Activated CD4-positive, alpha-beta memory T cell treated with anti-CD3 and anti-CD28 coated beads, Interleukin-2, amount 10 ng/mL, durations not matched to agents 7 days and 5 days (primary cell): ENCODE measurements around the gene MC4R. TPM values are rescaled to one million over a fixed set of nuclear protein-coding genes. Genes with fewer than 3 reads are reported as not detected.
"Not testable (repeated sequence)": the region's sequence is repeated elsewhere in the genome, so short reads cannot be mapped to it uniquely, and the experiment has no call there.

Experiments used
- CTCF ChIA-PET: fragments of 350-600 bp; sonication (Branson Sonifier 250); formaldehyde crosslinking; loops from one replicate; lab custom pipeline; 2021; ENCODE audit warnings: antibody characterized with exemption, inconsistent platforms; lab: Charles Lee
- POLR2A ChIA-PET: fragments of 350-600 bp; sonication (Branson Sonifier 250); formaldehyde crosslinking; loops from one replicate; lab custom pipeline; 2021; ENCODE audit warnings: antibody characterized with exemption; lab: Charles Lee
- DNase-seq: peaks from one replicate; pipeline ENCODE4 v3.0.0-alpha.2; 2020
- H3K27ac Mint-ChIP-seq: one replicate; pipeline ENCODE4 v1.8.0; 2021; ENCODE audit warnings: mild to moderate bottlenecking, mixed read lengths
- H3K27me3 Mint-ChIP-seq: one replicate; pipeline ENCODE4 v1.8.0; 2021; ENCODE audit warnings: mixed read lengths
- H3K36me3 Mint-ChIP-seq: one replicate; pipeline ENCODE4 v1.8.0; 2021; ENCODE audit warnings: low read depth, mixed read lengths
- H3K4me1 Mint-ChIP-seq: one replicate; pipeline ENCODE4 v1.8.0; 2021; ENCODE audit warnings: mixed read lengths
- H3K4me3 Mint-ChIP-seq: one replicate; pipeline ENCODE4 v1.8.0; 2021; ENCODE audit warnings: mild to moderate bottlenecking, mixed read lengths
- H3K9me3 Mint-ChIP-seq: one replicate; pipeline ENCODE4 v1.8.0; 2021; ENCODE audit warnings: mixed read lengths
- total RNA-seq, 2 experiments: library from RNA; stranded (reverse); gene quantifications; one replicate each; pipeline ENCODE4 v1.2.3, GENCODE V29; 2021

The MC4R gene
- not detected for total RNA-seq

GRCh38 chr18:60372596-60372995 lies at the start of gene MC4R:
Gene MC4R, minus strand, starts transcription at chr18:60372775. Its CDS starts 426 bp downstream, at chr18:60372349.
- ChIA-PET CTCF (no interaction called here), POLR2A (no interaction called here)
- Mint-ChIP-seq H3K27me3 (no peaks in the 10 kb centered on the region), H3K9me3 (no peaks in the 10 kb centered on the region), H3K4me1 (no peaks in the 10 kb centered on the region), H3K36me3 (no peaks in the 10 kb centered on the region), H3K4me3 (no peak within 1 kb of the TSS), H3K27ac (no peak within 1 kb of the TSS)
- DNase-seq: no peak

- H3K9me3 Mint-ChIP-seq, H3K36me3 Mint-ChIP-seq, H3K4me1 Mint-ChIP-seq, POLR2A ChIA-PET, H3K4me3 Mint-ChIP-seq, CTCF ChIA-PET, H3K27me3 Mint-ChIP-seq, H3K27ac Mint-ChIP-seq, DNase-seq: not testable (repeated sequence)
Observed at GRCh38 chr18:60422306-60422705, 49.7 kb upstream of the MC4R start.

- Mint-ChIP-seq H3K27ac (no peak overlapping the region), H3K4me1 (no peaks in the 10 kb centered on the region), H3K9me3 (no peaks in the 10 kb centered on the region), H3K27me3 (no peaks in the 10 kb centered on the region), H3K36me3 (no peaks in the 10 kb centered on the region), H3K4me3 (no peak overlapping the region)
- DNase-seq: no peak
- POLR2A ChIA-PET: interaction anchor here (0.6 kb wide), 1 partner anchor 105 kb away, joined by 3 read pairs; no protein-coding TSS in a partner anchor
- CTCF ChIA-PET: no interaction called here
Observed at GRCh38 chr18:60421356-60422118, 49.0 kb upstream of the MC4R start.

GRCh38 chr18:60417946-60418345 lies 45.4 kb upstream of the MC4R start:
- H3K9me3 Mint-ChIP-seq: no peaks in the 10 kb centered on the region
- H3K4me3 Mint-ChIP-seq: no peak overlapping the region
- no peaks in the 10 kb centered on the region for H3K27me3 Mint-ChIP-seq
- DNase-seq: no peak
- no peak overlapping the region for H3K27ac Mint-ChIP-seq
- ChIA-PET POLR2A (no interaction called here), CTCF (no interaction called here)
- no peaks in the 10 kb centered on the region for H3K4me1 Mint-ChIP-seq
- H3K36me3 Mint-ChIP-seq: no peaks in the 10 kb centered on the region

GRCh38 chr18:60413944-60414547 lies 41.5 kb upstream of the MC4R start:
- Mint-ChIP-seq H3K4me1 (no peaks in the 10 kb centered on the region), H3K27me3 (no peaks in the 10 kb centered on the region), H3K27ac (no peak overlapping the region), H3K4me3 (no peak overlapping the region), H3K36me3 (no peaks in the 10 kb centered on the region), H3K9me3 (no peaks in the 10 kb centered on the region)
- DNase-seq: no peak
- POLR2A ChIA-PET: no interaction called here
- CTCF ChIA-PET: no interaction called here

GRCh38 chr18:60411715-60412114 lies 39.1 kb upstream of the MC4R start:
- no peak for DNase-seq
- Mint-ChIP-seq H3K36me3 (no peaks in the 10 kb centered on the region), H3K4me1 (no peaks in the 10 kb centered on the region), H3K27me3 (no peaks in the 10 kb centered on the region), H3K4me3 (no peak overlapping the region), H3K27ac (no peak overlapping the region), H3K9me3 (no peaks in the 10 kb centered on the region)
- CTCF ChIA-PET: no interaction called here
- POLR2A ChIA-PET: no interaction called here

- ChIA-PET CTCF (no interaction called here), POLR2A (no interaction called here)
- H3K27me3 Mint-ChIP-seq: no peaks in the 10 kb centered on the region
- H3K27ac Mint-ChIP-seq: no peak overlapping the region
- DNase-seq: no peak
- no peaks in the 10 kb centered on the region for H3K36me3 Mint-ChIP-seq
- H3K4me3 Mint-ChIP-seq: no peak overlapping the region
- no peaks in the 10 kb centered on the region for H3K9me3 Mint-ChIP-seq
- H3K4me1 Mint-ChIP-seq: no peaks in the 10 kb centered on the region
Observed at GRCh38 chr18:60406721-60407120, 34.1 kb upstream of the MC4R start.

- DNase-seq: no peak
- H3K27ac Mint-ChIP-seq: no peak overlapping the region
- no peaks in the 10 kb centered on the region for H3K36me3 Mint-ChIP-seq
- peaks cover 6% of the 10 kb centered on the region for H3K9me3 Mint-ChIP-seq
- ChIA-PET CTCF (no interaction called here), POLR2A (no interaction called here)
- no peak overlapping the region for H3K4me3 Mint-ChIP-seq
- no peaks in the 10 kb centered on the region for H3K27me3 Mint-ChIP-seq
- no peaks in the 10 kb centered on the region for H3K4me1 Mint-ChIP-seq
Observed at GRCh38 chr18:60404486-60405085, 32.0 kb upstream of the MC4R start.

- peaks cover 7% of the 10 kb centered on the region for H3K9me3 Mint-ChIP-seq
- ChIA-PET CTCF (no interaction called here), POLR2A (no interaction called here)
- no peaks in the 10 kb centered on the region for H3K4me1 Mint-ChIP-seq
- no peaks in the 10 kb centered on the region for H3K36me3 Mint-ChIP-seq
- no peaks in the 10 kb centered on the region for H3K27me3 Mint-ChIP-seq
- H3K4me3 Mint-ChIP-seq: no peak overlapping the region
- no peak for DNase-seq
- H3K27ac Mint-ChIP-seq: no peak overlapping the region
Observed at GRCh38 chr18:60401346-60401745, 28.8 kb upstream of the MC4R start.

- Mint-ChIP-seq H3K9me3 (no peaks in the 10 kb centered on the region), H3K27me3 (no peaks in the 10 kb centered on the region), H3K4me3 (no peak overlapping the region), H3K36me3 (no peaks in the 10 kb centered on the region), H3K4me1 (no peaks in the 10 kb centered on the region), H3K27ac (no peak overlapping the region)
- no peak for DNase-seq
- POLR2A ChIA-PET: no interaction called here
- CTCF ChIA-PET: no interaction called here
Observed at GRCh38 chr18:60391571-60392226, 19.1 kb upstream of the MC4R start.

GRCh38 chr18:60389314-60389713 lies 16.7 kb upstream of the MC4R start:
- no peaks in the 10 kb centered on the region for H3K9me3 Mint-ChIP-seq
- H3K27me3 Mint-ChIP-seq: no peaks in the 10 kb centered on the region
- DNase-seq: no peak
- no peaks in the 10 kb centered on the region for H3K4me1 Mint-ChIP-seq
- H3K27ac Mint-ChIP-seq: no peak overlapping the region
- ChIA-PET CTCF (no interaction called here), POLR2A (no interaction called here)
- H3K4me3 Mint-ChIP-seq: no peak overlapping the region
- no peaks in the 10 kb centered on the region for H3K36me3 Mint-ChIP-seq

- H3K27me3 Mint-ChIP-seq: no peaks in the 10 kb centered on the region
- CTCF ChIA-PET: no interaction called here
- H3K36me3 Mint-ChIP-seq: no peaks in the 10 kb centered on the region
- H3K9me3 Mint-ChIP-seq: no peaks in the 10 kb centered on the region
- no peak overlapping the region for H3K4me3 Mint-ChIP-seq
- DNase-seq: no peak
- H3K27ac Mint-ChIP-seq: no peak overlapping the region
- POLR2A ChIA-PET: no interaction called here
- no peaks in the 10 kb centered on the region for H3K4me1 Mint-ChIP-seq
Observed at GRCh38 chr18:60385693-60386092, 13.1 kb upstream of the MC4R start.

GRCh38 chr18:60383893-60384292 lies 11.3 kb upstream of the MC4R start:
- no peak overlapping the region for H3K4me3 Mint-ChIP-seq

More at GRCh38 chr18:60383893-60384292, 11.3 kb upstream of the MC4R start:
- no peaks in the 10 kb centered on the region for H3K36me3 Mint-ChIP-seq
- no peaks in the 10 kb centered on the region for H3K27me3 Mint-ChIP-seq
- no peaks in the 10 kb centered on the region for H3K4me1 Mint-ChIP-seq
- H3K27ac Mint-ChIP-seq: no peak overlapping the region
- DNase-seq: no peak
- ChIA-PET POLR2A (no interaction called here), CTCF (interaction anchor here (0.6 kb wide), 1 partner anchor 42 kb away, joined by 3 read pairs; no protein-coding TSS in a partner anchor)
- no peaks in the 10 kb centered on the region for H3K9me3 Mint-ChIP-seq
